NK-92 (cell line): ENCODE results near the gene COL1A1.

ENCODE experiments used
- DNase-seq: peaks from one replicate; lab custom pipeline; 2025; ENCODE audit not compliant: unreplicated experiment; lab: John Stamatoyannopoulos, UW

The COL1A1 gene

GRCh38 chr17:50200457-50201275, 765 bp downstream of the COL1A1 start:
- DNase-seq = no peak

GRCh38 chr17:50199803-50200456, 1.5 kb downstream of the COL1A1 start:
- DNase-seq = no peak

- no peak for DNase-seq
These were observed 2.1 kb downstream of the COL1A1 start for GRCh38 chr17:50199211-50199802.

GRCh38 chr17:50198026-50198669, 3.3 kb downstream of the COL1A1 start:
- no peak for DNase-seq

- no peak for DNase-seq
These were observed 4.6 kb downstream of the COL1A1 start for GRCh38 chr17:50196826-50197225.

GRCh38 chr17:50196036-50196435, 5.4 kb downstream of the COL1A1 start:
- no peak for DNase-seq

GRCh38 chr17:50194934-50195865, 6.2 kb downstream of the COL1A1 start:
- DNase-seq = no peak

- no peak for DNase-seq
These were observed 7.1 kb downstream of the COL1A1 start for GRCh38 chr17:50194140-50194933.

- DNase-seq = no peak
These were observed 8.7 kb downstream of the COL1A1 start for GRCh38 chr17:50192618-50193291.

- no peak for DNase-seq
These were observed 9.2 kb downstream of the COL1A1 start for GRCh38 chr17:50192144-50192617.

GRCh38 chr17:50191359-50192143, 9.9 kb downstream of the COL1A1 start:
- DNase-seq = no peak

- no peak for DNase-seq
These were observed 10.7 kb downstream of the COL1A1 start for GRCh38 chr17:50190603-50191358.

- DNase-seq = no peak
These were observed 11.2 kb downstream of the COL1A1 start for GRCh38 chr17:50190293-50190602.

- DNase-seq = no peak
These were observed 11.7 kb downstream of the COL1A1 start for GRCh38 chr17:50189550-50190292.

- no peak for DNase-seq
These were observed 12.4 kb downstream of the COL1A1 start for GRCh38 chr17:50188921-50189549.

- DNase-seq = no peak
These were observed 12.9 kb downstream of the COL1A1 start for GRCh38 chr17:50188531-50188920.
